NCI-H146 treated with DMSO at 0.1 percent for 48 hours (cell line): ENCODE data around the gene RET.

ENCODE experiments used
- DNase-seq: peaks from one replicate; lab custom pipeline; 2025; ENCODE audit not compliant: unreplicated experiment; lab: John Stamatoyannopoulos, UW

RET gene

GRCh38 chr10:43118631-43119415 is 42.0 kb downstream of the RET start:
- no peak for DNase-seq

GRCh38 chr10:43119416-43120115 is 42.7 kb downstream of the RET start:
- DNase-seq = no peak

- DNase-seq = no peak
Observed at GRCh38 chr10:43120116-43120928, 43.5 kb downstream of the RET start.

- no peak for DNase-seq
Observed at GRCh38 chr10:43120929-43121314, 44.1 kb downstream of the RET start.

- no peak for DNase-seq
Observed at GRCh38 chr10:43121444-43121843, 44.6 kb downstream of the RET start.

GRCh38 chr10:43122096-43122495 is 45.2 kb downstream of the RET start:
- DNase-seq = no peak

GRCh38 chr10:43122826-43123225 is 46.0 kb downstream of the RET start:
- DNase-seq = no peak

- DNase-seq = peak; percentile 53
Observed at GRCh38 chr10:43123361-43124093, 46.7 kb downstream of the RET start.

- no peak for DNase-seq
Observed at GRCh38 chr10:43124094-43124521, 47.2 kb downstream of the RET start.

- no peak for DNase-seq
Observed at GRCh38 chr10:43124574-43125273, 47.9 kb downstream of the RET start.

GRCh38 chr10:43125274-43125845 is 48.5 kb downstream of the RET start:
- DNase-seq = no peak

GRCh38 chr10:43125881-43126731 is 49.2 kb downstream of the RET start:
- DNase-seq = no peak

GRCh38 chr10:43126759-43127424 is 50.0 kb downstream of the RET start:
- no peak for DNase-seq

GRCh38 chr10:43127442-43127841 is 50.6 kb downstream of the RET start:
- DNase-seq = no peak

- no peak for DNase-seq
Observed at GRCh38 chr10:43128331-43128730, 51.5 kb downstream of the RET start.

- DNase-seq = no peak
Observed at GRCh38 chr10:43128958-43129706, 52.3 kb downstream of the RET start.

- no peak for DNase-seq
Observed at GRCh38 chr10:43130770-43131171, 53.9 kb downstream of the RET start.

- no peak for DNase-seq
Observed at GRCh38 chr10:43131256-43131655, 54.4 kb downstream of the RET start.
